ENCODE measurements around the gene CHID1.

DNA sequence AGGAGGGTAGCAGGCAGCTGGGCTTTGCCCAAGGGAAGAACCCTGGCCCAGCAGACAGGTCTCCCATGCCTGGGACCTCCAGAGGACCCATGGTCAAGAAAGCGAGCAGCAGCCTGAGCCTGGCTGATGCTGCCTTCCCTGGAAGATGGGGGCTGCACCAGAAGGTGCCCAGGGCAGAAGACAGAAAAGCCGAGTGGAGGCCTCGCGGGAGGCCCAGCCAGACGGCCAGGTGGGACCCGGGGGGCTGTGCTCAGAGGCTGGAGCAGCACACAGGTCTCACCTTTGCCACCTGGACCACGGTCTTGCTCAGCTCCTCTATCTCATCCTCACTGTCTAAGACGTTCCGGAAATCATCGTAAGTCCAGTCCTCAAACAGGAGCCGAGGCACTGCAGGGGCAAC lies 10.9 kb downstream of the CHID1 start:
- TF ChIP-seq RFX5 (IDR thresholded peaks at IDR 0.05; ENCODE audit: low read depth, low read length) (no peak), POLR2A (IDR thresholded peaks at IDR 0.05; ENCODE audit: low read depth, low read length) (no peak)
- TF ChIP-seq, protein P1, sequence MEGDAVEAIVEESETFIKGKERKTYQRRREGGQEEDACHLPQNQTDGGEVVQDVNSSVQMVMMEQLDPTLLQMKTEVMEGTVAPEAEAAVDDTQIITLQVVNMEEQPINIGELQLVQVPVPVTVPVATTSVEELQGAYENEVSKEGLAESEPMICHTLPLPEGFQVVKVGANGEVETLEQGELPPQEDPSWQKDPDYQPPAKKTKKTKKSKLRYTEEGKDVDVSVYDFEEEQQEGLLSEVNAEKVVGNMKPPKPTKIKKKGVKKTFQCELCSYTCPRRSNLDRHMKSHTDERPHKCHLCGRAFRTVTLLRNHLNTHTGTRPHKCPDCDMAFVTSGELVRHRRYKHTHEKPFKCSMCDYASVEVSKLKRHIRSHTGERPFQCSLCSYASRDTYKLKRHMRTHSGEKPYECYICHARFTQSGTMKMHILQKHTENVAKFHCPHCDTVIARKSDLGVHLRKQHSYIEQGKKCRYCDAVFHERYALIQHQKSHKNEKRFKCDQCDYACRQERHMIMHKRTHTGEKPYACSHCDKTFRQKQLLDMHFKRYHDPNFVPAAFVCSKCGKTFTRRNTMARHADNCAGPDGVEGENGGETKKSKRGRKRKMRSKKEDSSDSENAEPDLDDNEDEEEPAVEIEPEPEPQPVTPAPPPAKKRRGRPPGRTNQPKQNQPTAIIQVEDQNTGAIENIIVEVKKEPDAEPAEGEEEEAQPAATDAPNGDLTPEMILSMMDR (conservative IDR thresholded peaks at IDR 0.05; ENCODE audit: low read depth, low read length), result no peak
